AG08396 (cell line): ENCODE measurements around the gene ZCCHC4.

Experiments used
- DNase-seq: peaks from one replicate; pipeline ENCODE4 v3.0.0; 2012; ENCODE audit warnings: low spot score, mixed read lengths

The ZCCHC4 gene

GRCh38 chr4:25377572-25378436 lies 65.2 kb downstream of the ZCCHC4 start:
- no peak for DNase-seq

GRCh38 chr4:25378437-25378743 lies 65.8 kb downstream of the ZCCHC4 start:
- DNase-seq = no peak

GRCh38 chr4:25379591-25379990 lies 67.0 kb downstream of the ZCCHC4 start:
- DNase-seq = no peak

GRCh38 chr4:25383647-25384046 lies 71.1 kb downstream of the ZCCHC4 start:
- no peak for DNase-seq

- no peak for DNase-seq
Observed at GRCh38 chr4:25386926-25387325, 74.4 kb downstream of the ZCCHC4 start.

- DNase-seq = no peak
Observed at GRCh38 chr4:25397305-25397704, 84.7 kb downstream of the ZCCHC4 start.

GRCh38 chr4:25399510-25399909 lies 86.9 kb downstream of the ZCCHC4 start:
- DNase-seq = no peak

GRCh38 chr4:25401066-25401465 lies 88.5 kb downstream of the ZCCHC4 start:
- no peak for DNase-seq

GRCh38 chr4:25402521-25402920 lies 89.9 kb downstream of the ZCCHC4 start:
- DNase-seq = no peak

- DNase-seq = no peak
Observed at GRCh38 chr4:25403699-25404098, 91.1 kb downstream of the ZCCHC4 start.

GRCh38 chr4:25405453-25405852 lies 92.9 kb downstream of the ZCCHC4 start:
- DNase-seq = no peak

- DNase-seq = no peak
Observed at GRCh38 chr4:25406081-25406692, 93.6 kb downstream of the ZCCHC4 start.

- DNase-seq = no peak
Observed at GRCh38 chr4:25410820-25411529, 98.4 kb downstream of the ZCCHC4 start.

- no peak for DNase-seq
Observed at GRCh38 chr4:25413261-25413660, 100.7 kb downstream of the ZCCHC4 start.

GRCh38 chr4:25417014-25417413 lies 104.4 kb downstream of the ZCCHC4 start:
- no peak for DNase-seq
